ENCODE data around the gene GPRASP3. TPM values are rescaled to one million over a fixed set of nuclear protein-coding genes. Genes with fewer than 3 reads are reported as not detected.

Gene GPRASP3

GRCh38 chrX:102765809-102766208 is 45.3 kb downstream of the GPRASP3 start:
- no peak overlapping the region for H3K23ac ChIP-seq (ENCODE audit: low read length)
- no peaks in the 10 kb centered on the region for H3K79me1 ChIP-seq (ENCODE audit: low read length)
- H4K5ac ChIP-seq (ENCODE audit: low read length) = no peak overlapping the region
- no peak overlapping the region for H3K56ac ChIP-seq (ENCODE audit: low read length)
- no peak overlapping the region for H3K18ac ChIP-seq (ENCODE audit: low read length)
- no peak overlapping the region for H2BK120ac ChIP-seq (ENCODE audit: low read depth, low read length)
- no peak overlapping the region for H2AK5ac ChIP-seq (ENCODE audit: low read length)
- DNase-seq = no peak
- H2BK15ac ChIP-seq (replicated peaks; ENCODE audit: low read depth) = no peak overlapping the region
- no peak overlapping the region for H3K4me3 ChIP-seq (ENCODE audit: low read length)
- no peaks in the 10 kb centered on the region for H3K36me3 ChIP-seq (ENCODE audit: control insufficient read depth, insufficient read depth, low read length)
- no peak overlapping the region for H3K27ac ChIP-seq (ENCODE audit: low read depth, low read length)
- no CpG with 5 or more reads among the region's 4 CpGs for WGBS (ENCODE audit: extremely low coverage, insufficient coverage, low lambda C conversion rate)
- H3K4ac ChIP-seq (ENCODE audit: low read depth, low read length) = no peak overlapping the region
- H3K79me2 ChIP-seq (ENCODE audit: control insufficient read depth, insufficient read depth, low read length) = peaks cover 2% of the 10 kb centered on the region
- no peaks in the 10 kb centered on the region for H3K27me3 ChIP-seq (ENCODE audit: insufficient read depth, low read length, poor library complexity)
- no peak overlapping the region for H3K9ac ChIP-seq (ENCODE audit: low read length)
- no peak overlapping the region for H2BK5ac ChIP-seq (ENCODE audit: low read length)
- H3K4me2 ChIP-seq (ENCODE audit: low read length) = no peak overlapping the region
- H3K4me1 ChIP-seq (ENCODE audit: control insufficient read depth, low read depth, low read length) = no peaks in the 10 kb centered on the region
- no peak overlapping the region for H4K8ac ChIP-seq (ENCODE audit: low read depth, low read length)

DNA sequence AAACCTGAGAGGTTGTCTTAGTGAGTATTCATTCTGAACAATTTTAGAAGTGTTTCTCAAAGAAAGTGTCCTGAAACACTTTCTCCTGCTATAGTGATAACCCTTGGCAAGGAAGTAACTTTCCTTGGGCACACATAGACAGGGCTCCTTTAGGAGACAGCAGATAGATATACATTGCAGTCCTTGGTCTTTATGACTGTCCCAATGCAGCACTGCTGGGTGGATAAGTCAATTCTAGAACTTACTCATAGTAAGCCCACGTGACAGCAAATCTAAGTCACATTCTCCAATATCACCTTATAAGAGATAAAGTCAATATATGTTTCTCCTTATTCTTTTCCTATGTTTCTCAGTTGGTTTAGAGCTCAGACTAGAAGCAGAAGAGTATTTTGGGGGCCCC is 46.7 kb downstream of the GPRASP3 start:
- no peak overlapping the region for H4K5ac ChIP-seq (ENCODE audit: low read length)
- no peak overlapping the region for H2AK5ac ChIP-seq (ENCODE audit: low read length)
- H3K36me3 ChIP-seq (ENCODE audit: control insufficient read depth, insufficient read depth, low read length) = no peaks in the 10 kb centered on the region
- H2BK120ac ChIP-seq (ENCODE audit: low read depth, low read length) = no peak overlapping the region
- no peak overlapping the region for H3K23ac ChIP-seq (ENCODE audit: low read length)
- no peaks in the 10 kb centered on the region for H3K4me1 ChIP-seq (ENCODE audit: control insufficient read depth, low read depth, low read length)
- WGBS (ENCODE audit: extremely low coverage, insufficient coverage, low lambda C conversion rate) = no CpG with 5 or more reads among the region's 1 CpG
- no peak overlapping the region for H3K18ac ChIP-seq (ENCODE audit: low read length)
- H3K79me2 ChIP-seq (ENCODE audit: control insufficient read depth, insufficient read depth, low read length) = peaks cover 2% of the 10 kb centered on the region
- H2BK15ac ChIP-seq (replicated peaks; ENCODE audit: low read depth) = no peak overlapping the region
- H3K27ac ChIP-seq (ENCODE audit: low read depth, low read length) = no peak overlapping the region
- no peak overlapping the region for H2BK5ac ChIP-seq (ENCODE audit: low read length)
- no peak overlapping the region for H4K8ac ChIP-seq (ENCODE audit: low read depth, low read length)
- H3K4me2 ChIP-seq (ENCODE audit: low read length) = no peak overlapping the region
- no peak overlapping the region for H3K4me3 ChIP-seq (ENCODE audit: low read length)
- no peaks in the 10 kb centered on the region for H3K79me1 ChIP-seq (ENCODE audit: low read length)
- H3K56ac ChIP-seq (ENCODE audit: low read length) = no peak overlapping the region
- no peaks in the 10 kb centered on the region for H3K27me3 ChIP-seq (ENCODE audit: insufficient read depth, low read length, poor library complexity)
- H3K4ac ChIP-seq (ENCODE audit: low read depth, low read length) = no peak overlapping the region
- H3K9ac ChIP-seq (ENCODE audit: low read length) = no peak overlapping the region
- no peak for DNase-seq

- H2BK5ac ChIP-seq (ENCODE audit: low read length) = no peak overlapping the region
- no peaks in the 10 kb centered on the region for H3K27me3 ChIP-seq (ENCODE audit: insufficient read depth, low read length, poor library complexity)
- no CpG with 5 or more reads among the region's 22 CpGs for WGBS (ENCODE audit: extremely low coverage, insufficient coverage, low lambda C conversion rate)
- peak overlapping the region; percentile 82 for H3K9ac ChIP-seq (ENCODE audit: low read length)
- peak overlapping the region; percentile 28 for H3K18ac ChIP-seq (ENCODE audit: low read length)
- H3K23ac ChIP-seq (ENCODE audit: low read length) = no peak overlapping the region
- H3K56ac ChIP-seq (ENCODE audit: low read length) = peak overlapping the region; percentile 90
- H3K27ac ChIP-seq (ENCODE audit: low read depth, low read length) = no peak overlapping the region
- H2BK15ac ChIP-seq (replicated peaks; ENCODE audit: low read depth) = no peak overlapping the region
- peaks cover 2% of the 10 kb centered on the region for H3K79me2 ChIP-seq (ENCODE audit: control insufficient read depth, insufficient read depth, low read length)
- no peaks in the 10 kb centered on the region for H3K79me1 ChIP-seq (ENCODE audit: low read length)
- no peak overlapping the region for H2BK120ac ChIP-seq (ENCODE audit: low read depth, low read length)
- H2AK5ac ChIP-seq (ENCODE audit: low read length) = no peak overlapping the region
- peak overlapping the region; percentile 86 for H3K4me3 ChIP-seq (ENCODE audit: low read length)
- DNase-seq = peak; percentile 97
- H3K36me3 ChIP-seq (ENCODE audit: control insufficient read depth, insufficient read depth, low read length) = no peaks in the 10 kb centered on the region
- no peak overlapping the region for H3K4ac ChIP-seq (ENCODE audit: low read depth, low read length)
- H4K8ac ChIP-seq (ENCODE audit: low read depth, low read length) = no peak overlapping the region
- no peaks in the 10 kb centered on the region for H3K4me1 ChIP-seq (ENCODE audit: control insufficient read depth, low read depth, low read length)
- H4K5ac ChIP-seq (ENCODE audit: low read length) = no peak overlapping the region
- peak overlapping the region; percentile 59 for H3K4me2 ChIP-seq (ENCODE audit: low read length)
Measured at GRCh38 chrX:102768987-102769761, 48.6 kb downstream of the GPRASP3 start.

Small RNAs within 50 kb of the gene (small RNA-seq; reads per million reads assigned to genes)
- gene RNU6-589P (ENCODE audit: insufficient read depth) = not detected
